ENCODE results near the gene GABRQ. TPM values are rescaled to one million over a fixed set of nuclear protein-coding genes. Genes with fewer than 3 reads are reported as not detected.
"Not testable (repeated sequence)": the region's sequence is repeated elsewhere in the genome, so short reads cannot be mapped to it uniquely, and the experiment has no call there.

GABRQ gene
- total RNA-seq, 1 donor from 2014 or later: not detected

DNA sequence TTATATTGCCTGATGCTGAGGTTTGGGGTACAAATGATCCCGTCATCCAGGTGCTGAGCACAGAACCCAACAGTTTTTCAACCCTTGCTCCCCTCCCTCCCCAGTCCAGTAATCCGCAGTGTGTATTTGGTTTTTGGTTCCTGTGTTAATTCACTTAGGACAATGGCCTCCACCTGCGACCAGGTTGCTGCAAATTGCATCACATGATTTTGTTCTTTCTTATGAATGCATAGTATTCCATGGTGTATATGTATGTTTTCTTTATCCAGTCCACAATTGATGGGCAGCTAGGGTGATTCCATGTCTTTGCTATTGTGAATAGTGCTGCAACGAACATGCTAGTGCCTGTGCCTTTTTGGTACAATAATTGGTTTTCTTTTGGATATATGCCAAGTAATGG is 25.4 kb downstream of the GABRQ start:
- H3K36me3 ChIP-seq: no peaks in the 10 kb centered on the region
- DNase-seq (no peak), ATAC-seq (no peak)
- no peaks in the 10 kb centered on the region for H3K9me3 ChIP-seq
- no peaks in the 10 kb centered on the region for H3K4me1 ChIP-seq
- TF ChIP-seq, protein P1, sequence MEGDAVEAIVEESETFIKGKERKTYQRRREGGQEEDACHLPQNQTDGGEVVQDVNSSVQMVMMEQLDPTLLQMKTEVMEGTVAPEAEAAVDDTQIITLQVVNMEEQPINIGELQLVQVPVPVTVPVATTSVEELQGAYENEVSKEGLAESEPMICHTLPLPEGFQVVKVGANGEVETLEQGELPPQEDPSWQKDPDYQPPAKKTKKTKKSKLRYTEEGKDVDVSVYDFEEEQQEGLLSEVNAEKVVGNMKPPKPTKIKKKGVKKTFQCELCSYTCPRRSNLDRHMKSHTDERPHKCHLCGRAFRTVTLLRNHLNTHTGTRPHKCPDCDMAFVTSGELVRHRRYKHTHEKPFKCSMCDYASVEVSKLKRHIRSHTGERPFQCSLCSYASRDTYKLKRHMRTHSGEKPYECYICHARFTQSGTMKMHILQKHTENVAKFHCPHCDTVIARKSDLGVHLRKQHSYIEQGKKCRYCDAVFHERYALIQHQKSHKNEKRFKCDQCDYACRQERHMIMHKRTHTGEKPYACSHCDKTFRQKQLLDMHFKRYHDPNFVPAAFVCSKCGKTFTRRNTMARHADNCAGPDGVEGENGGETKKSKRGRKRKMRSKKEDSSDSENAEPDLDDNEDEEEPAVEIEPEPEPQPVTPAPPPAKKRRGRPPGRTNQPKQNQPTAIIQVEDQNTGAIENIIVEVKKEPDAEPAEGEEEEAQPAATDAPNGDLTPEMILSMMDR (IDR thresholded peaks at IDR 0.05): no peak
- no peaks in the 10 kb centered on the region for H3K27me3 ChIP-seq (ENCODE audit: low read depth)
- no peak overlapping the region for H3K27ac ChIP-seq
- no peak overlapping the region for H3K4me3 ChIP-seq
- intact Hi-C loops (cut with DNase I): no loop called here

DNA sequence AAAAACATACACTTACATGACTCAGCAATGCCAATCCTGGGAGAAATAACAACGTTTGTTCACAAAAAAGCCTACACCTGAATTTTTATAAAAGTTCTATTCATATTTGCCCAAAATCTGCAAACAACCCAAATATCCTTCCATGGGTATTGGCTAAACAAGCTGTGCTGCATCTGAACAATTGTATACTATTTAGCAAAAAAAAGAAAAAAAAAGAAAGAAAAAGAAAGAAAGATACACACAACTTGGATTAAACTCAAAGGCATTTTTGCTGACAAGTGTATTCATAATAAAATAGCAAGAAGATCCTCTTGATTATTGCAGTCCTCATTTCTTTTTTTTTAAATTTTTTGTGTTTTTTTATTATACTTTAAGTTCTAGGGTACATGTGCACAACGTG is 36.4 kb downstream of the GABRQ start:
- DNase-seq: no peak
- ATAC-seq: no peak
- Histone ChIP-seq H3K9me3 (no peaks in the 10 kb centered on the region), H3K27ac (no peak overlapping the region), H3K27me3 (ENCODE audit: low read depth) (no peaks in the 10 kb centered on the region), H3K4me3 (no peak overlapping the region), H3K4me1 (no peaks in the 10 kb centered on the region), H3K36me3 (no peaks in the 10 kb centered on the region)
- TF ChIP-seq, protein P1 (IDR thresholded peaks at IDR 0.05): no peak
- intact Hi-C loops (cut with DNase I): no loop called here

DNA sequence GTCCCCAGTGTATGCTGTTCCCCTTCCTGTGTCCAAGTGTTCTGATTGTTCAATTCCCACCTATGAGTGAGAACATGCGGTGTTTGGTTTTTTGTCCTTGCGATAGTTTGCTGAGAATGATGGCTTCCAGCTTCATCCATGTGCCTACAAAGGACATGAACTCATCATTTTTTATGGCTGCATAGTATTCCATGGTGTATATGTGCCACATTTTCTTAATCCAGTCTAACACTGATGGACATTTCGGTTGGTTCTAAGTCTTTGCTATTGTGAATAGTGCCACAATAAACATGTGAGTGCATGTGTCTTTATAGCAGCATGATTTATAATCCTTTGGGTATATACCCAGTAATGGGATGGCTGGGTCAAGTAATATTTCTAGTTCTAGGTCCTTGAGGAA is 37.0 kb downstream of the GABRQ start:
- intact Hi-C loops (cut with DNase I); H3K9me3 ChIP-seq; ATAC-seq; H3K4me1 ChIP-seq; H3K27me3 ChIP-seq (ENCODE audit: low read depth); H3K36me3 ChIP-seq; H3K4me3 ChIP-seq; DNase-seq; H3K27ac ChIP-seq: not testable (repeated sequence)

DNA sequence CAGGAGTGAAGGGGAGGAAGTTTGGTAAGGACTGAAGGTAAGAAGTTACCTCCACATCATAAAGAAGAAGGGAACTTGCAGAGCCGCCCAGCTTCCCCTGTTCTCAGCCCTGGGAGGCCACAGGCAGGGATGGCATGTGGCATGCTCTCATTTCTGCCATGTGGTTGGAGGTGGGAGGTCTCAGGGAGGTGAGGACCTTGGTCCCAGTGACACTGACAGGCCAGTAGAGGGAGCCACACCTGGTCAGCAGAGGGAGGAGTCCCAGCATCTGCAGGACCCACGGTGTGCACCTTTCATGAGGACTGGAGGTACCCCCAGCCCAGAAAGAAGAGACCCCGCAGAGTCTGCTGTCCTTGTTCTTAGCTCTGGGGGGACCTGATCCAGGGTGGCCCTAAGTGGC is 43.3 kb downstream of the GABRQ start:
- ATAC-seq: peak in 1 of 2 donors; percentile 46
- intact Hi-C loops (cut with DNase I); H3K27me3 ChIP-seq (ENCODE audit: low read depth); H3K36me3 ChIP-seq; DNase-seq; H3K9me3 ChIP-seq; H3K27ac ChIP-seq; H3K4me1 ChIP-seq; H3K4me3 ChIP-seq: not testable (repeated sequence)

DNA sequence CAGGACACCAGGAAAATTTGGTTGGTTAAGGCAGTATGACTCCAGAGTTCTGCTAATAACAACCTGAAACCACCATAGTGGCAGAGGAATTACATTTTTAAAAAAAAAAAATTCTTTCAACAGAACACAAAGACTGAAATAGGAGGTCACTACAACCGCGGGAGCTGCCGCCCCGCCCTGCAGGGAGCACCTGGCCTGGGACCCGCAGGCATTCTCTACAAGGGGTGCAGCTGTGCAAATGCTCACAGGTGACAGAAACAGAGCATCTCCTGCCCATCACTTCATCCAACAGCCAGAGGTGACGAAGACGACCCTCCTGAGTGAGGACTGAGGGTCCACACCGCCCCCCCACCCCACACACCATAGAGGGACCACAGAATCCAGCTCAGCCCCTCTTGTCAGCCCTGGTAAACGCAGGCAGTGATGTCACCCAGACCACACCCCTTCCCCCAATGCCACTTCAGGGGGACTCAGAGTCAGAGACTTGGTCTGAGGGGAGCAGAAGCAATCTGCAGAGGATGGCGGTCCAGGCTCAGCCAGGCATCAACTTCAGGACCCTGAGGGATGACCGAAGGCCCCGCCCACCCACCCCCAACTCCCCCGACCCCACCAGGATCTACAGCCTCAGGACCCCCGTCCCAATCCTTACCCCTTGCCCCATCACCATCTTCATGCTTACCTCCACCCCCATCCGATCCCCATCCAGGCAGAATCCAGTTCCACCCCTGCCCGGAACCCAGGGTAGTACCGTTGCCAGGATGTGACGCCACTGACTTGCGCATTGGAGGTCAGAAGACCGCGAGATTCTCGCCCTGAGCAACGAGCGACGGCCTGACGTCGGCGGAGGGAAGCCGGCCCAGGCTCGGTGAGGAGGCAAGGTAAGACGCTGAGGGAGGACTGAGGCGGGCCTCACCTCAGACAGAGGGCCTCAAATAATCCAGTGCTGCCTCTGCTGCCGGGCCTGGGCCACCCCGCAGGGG is 60.5 kb downstream of the GABRQ start, which contains the start of gene MAGEA3:
TSS of gene MAGEA3 (plus strand) at position 843 of the 980 bp plus-strand sequence. CDS start 2,039 bp downstream, outside the sequence.
- DNase-seq; H3K9me3 ChIP-seq; H3K4me1 ChIP-seq; H3K27ac ChIP-seq; ATAC-seq; H3K27me3 ChIP-seq (ENCODE audit: low read depth); intact Hi-C loops (cut with DNase I); H3K4me3 ChIP-seq; H3K36me3 ChIP-seq: not testable (repeated sequence)

DNA sequence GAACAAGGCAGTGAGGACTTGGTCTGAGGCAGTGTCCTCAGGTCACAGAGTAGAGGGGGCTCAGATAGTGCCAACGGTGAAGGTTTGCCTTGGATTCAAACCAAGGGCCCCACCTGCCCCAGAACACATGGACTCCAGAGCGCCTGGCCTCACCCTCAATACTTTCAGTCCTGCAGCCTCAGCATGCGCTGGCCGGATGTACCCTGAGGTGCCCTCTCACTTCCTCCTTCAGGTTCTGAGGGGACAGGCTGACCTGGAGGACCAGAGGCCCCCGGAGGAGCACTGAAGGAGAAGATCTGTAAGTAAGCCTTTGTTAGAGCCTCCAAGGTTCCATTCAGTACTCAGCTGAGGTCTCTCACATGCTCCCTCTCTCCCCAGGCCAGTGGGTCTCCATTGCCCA is 62.7 kb downstream of the GABRQ start:
- H3K9me3 ChIP-seq; H3K4me3 ChIP-seq; H3K4me1 ChIP-seq; ATAC-seq; intact Hi-C loops (cut with DNase I); DNase-seq; H3K27me3 ChIP-seq (ENCODE audit: low read depth); H3K36me3 ChIP-seq; H3K27ac ChIP-seq: not testable (repeated sequence)

DNA sequence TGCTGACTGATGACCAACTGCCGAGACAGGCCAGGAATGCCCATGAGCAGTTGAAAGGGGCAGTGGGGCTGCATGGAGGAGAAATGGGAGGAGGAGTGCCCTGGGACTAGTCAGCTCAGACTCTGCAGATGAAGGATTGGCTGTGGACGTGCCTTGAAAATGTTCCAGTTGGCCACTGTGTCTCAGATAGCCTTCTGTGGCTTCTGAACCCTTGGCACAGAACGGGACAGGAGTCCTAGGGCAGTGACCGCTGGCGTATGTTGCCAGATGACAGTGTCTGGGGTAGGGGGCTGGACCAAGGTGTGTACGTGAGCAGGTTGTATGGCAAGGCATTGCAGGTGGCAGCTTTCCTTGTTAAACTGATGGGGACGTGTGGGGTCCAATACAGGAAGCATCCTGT is 68.8 kb downstream of the GABRQ start:
- H3K27ac ChIP-seq; intact Hi-C loops (cut with DNase I); H3K36me3 ChIP-seq; ATAC-seq; H3K9me3 ChIP-seq; H3K4me3 ChIP-seq; H3K27me3 ChIP-seq (ENCODE audit: low read depth); H3K4me1 ChIP-seq; DNase-seq: not testable (repeated sequence)

Other genes with a start within 250 kb of the GABRQ start
- not detected for gene GABRA3, start 186.6 kb upstream of the GABRQ start, total RNA-seq
- not detected for gene MAGEA3, start 60.9 kb downstream of the GABRQ start, total RNA-seq
- not detected for gene CSAG2, start 71.4 kb downstream of the GABRQ start, total RNA-seq
- gene MAGEA2B, start 76.7 kb downstream of the GABRQ start, total RNA-seq: not detected
- gene CSAG1, start 95.8 kb downstream of the GABRQ start, total RNA-seq: not detected
- not detected for gene MAGEA12, start 95.9 kb downstream of the GABRQ start, total RNA-seq
- gene MAGEA2, start 115.9 kb downstream of the GABRQ start, total RNA-seq: not detected
- not detected for gene CSAG3, start 121.3 kb downstream of the GABRQ start, total RNA-seq
- not detected for gene MAGEA6, start 131.8 kb downstream of the GABRQ start, total RNA-seq
- gene CETN2, start 192.9 kb downstream of the GABRQ start, total RNA-seq: 33.2 TPM
- gene NSDHL, start 193.2 kb downstream of the GABRQ start, total RNA-seq: 18.1 TPM